NB4 (cell line): ENCODE measurements around the gene REPIN1.

Experiments used
- CTCF ChIP-seq: IDR thresholded peaks from one replicate; pipeline ENCODE4 v1.5.1; 2012; ENCODE audit warnings: low read depth, low read length
- MAX ChIP-seq: IDR thresholded peaks from 2 replicates; pipeline ENCODE4 v1.6.1; 2011; ENCODE audit warnings: low read depth, low read length
- POLR2A ChIP-seq: IDR thresholded peaks from 2 replicates; pipeline ENCODE4 v1.6.1; 2011; ENCODE audit warnings: mild to moderate bottlenecking; ENCODE audit not compliant: insufficient read length; ENCODE audit errors: extremely low read depth

GRCh38 chr7:150327308-150327707 lies 41.3 kb upstream of the REPIN1 start:
- TF ChIP-seq CTCF (no peak), MAX (no peak), POLR2A (no peak)
